Measurements from ENCODE around the gene CDH4.
"Not testable (repeated sequence)": the region's sequence is repeated elsewhere in the genome, so short reads cannot be mapped to it uniquely, and the experiment has no call there.

The CDH4 gene

GRCh38 chr20:61437280-61438206 lies 185.5 kb downstream of the CDH4 start:
- peak in 24 of 56 donors; percentile 4 to 57 (median 32) for DNase-seq

DNA sequence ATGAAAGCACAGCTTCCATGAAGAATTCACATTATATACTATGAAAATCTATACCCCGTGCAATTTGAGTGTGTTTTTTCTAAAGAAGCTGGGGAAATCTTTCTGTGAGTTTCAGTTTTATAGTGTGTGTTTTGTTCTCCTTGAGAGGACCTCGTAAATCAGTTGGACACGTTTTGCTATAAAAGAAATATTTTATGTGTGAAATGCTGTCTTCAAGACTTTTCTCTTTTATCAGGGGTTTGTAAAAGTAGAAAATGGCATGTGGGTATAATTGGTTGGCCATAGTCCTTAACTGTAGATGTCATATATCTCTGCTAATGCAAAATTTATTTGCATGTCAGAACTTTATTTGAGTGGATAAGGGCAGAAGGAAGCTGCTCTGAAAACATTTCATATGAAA lies 186.2 kb downstream of the CDH4 start:
- no peak for DNase-seq

DNA sequence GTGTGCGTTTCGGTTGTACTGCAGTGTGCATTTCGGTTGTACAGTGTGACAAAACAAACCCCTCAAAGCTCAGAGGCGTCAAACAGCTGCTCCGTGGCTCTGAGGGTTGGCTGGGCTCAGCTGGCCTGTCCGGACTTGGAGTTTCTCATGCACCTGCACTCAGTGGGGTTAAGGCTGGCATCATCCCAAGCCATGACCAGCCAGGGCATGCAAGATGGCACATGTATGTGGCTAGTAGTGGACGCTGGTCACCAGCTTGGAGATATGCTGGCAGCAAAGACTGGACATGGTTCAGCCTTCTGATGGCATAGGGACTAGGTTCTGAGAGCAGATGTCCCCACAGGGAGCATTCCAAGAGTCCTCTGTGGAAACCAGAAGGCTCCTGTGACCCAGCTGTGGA lies 187.2 kb downstream of the CDH4 start:
- DNase-seq = no peak

DNA sequence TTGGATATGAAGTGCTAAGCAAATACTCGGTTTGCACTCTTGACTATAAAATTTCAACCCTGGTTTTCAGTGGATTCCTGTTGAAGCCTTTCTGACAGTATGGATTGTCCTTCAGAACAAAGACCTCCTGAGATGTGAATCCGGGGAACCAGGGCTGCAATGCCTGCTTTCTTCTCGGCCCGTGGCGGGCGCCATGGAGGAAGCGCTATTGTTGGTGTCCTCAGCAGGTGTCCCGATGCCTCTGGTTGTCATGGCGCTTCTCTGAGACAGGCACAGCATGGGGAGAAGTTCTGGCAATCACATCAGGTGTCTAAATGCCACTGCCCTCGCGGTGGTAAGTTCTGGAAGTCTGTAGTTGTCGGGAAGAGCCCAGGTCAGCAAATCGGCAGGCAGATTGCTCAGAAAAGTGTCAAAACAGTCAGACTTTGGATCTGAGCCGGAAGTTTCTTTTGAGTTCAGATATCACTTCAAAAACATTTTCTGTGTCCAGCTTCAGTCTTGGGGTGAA lies 188.5 kb downstream of the CDH4 start:
- no peak for DNase-seq

DNA sequence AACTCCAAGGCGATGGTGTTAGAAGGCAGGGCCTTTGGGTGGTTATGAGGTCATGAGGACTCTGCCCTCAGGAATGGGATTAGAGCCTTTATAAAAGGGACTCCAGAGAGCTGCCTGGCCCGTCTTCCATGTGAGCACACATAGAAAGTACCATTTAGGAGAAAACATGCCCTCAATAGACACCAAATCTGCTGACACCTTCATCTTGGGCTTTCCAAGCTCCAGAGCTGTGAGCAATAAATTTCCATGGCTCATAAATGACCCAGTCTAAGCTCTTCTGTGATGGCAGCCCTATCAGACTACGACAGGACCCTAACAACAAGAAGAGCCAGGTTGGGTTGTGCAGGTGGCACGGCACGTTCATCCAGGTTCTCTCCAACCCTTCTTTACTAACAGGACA lies 189.5 kb downstream of the CDH4 start:
- no peak for DNase-seq

DNA sequence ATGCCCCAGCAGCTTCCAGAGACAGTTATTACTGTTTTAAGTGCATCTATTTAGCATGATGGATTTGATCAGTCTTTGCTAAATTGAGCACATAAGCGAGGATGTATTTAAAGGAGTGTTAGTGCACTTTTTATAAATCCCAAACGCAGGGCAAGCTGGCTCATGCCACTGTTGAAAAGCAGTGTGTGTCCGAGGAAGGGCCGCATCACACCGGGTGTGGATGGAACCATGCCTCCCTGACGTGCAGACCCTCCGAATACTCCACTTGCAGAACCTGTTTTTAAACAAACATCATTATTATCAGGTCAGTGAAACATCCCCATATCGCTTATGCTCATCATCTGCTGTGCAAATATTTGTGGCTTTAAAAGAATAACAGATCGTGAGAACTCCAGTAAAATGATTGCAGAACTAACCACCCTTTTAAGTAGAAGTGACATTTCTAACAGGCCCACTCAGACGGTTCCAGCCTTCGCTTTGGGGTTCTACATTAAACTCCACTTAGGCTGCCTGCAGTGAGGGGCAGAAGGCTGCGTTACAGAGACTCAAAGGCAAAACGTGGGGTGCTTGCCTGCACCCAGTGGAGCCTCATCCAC lies 190.1 kb downstream of the CDH4 start:
- no peak for DNase-seq

GRCh38 chr20:61442718-61443117 lies 190.7 kb downstream of the CDH4 start:
- DNase-seq = no peak

DNA sequence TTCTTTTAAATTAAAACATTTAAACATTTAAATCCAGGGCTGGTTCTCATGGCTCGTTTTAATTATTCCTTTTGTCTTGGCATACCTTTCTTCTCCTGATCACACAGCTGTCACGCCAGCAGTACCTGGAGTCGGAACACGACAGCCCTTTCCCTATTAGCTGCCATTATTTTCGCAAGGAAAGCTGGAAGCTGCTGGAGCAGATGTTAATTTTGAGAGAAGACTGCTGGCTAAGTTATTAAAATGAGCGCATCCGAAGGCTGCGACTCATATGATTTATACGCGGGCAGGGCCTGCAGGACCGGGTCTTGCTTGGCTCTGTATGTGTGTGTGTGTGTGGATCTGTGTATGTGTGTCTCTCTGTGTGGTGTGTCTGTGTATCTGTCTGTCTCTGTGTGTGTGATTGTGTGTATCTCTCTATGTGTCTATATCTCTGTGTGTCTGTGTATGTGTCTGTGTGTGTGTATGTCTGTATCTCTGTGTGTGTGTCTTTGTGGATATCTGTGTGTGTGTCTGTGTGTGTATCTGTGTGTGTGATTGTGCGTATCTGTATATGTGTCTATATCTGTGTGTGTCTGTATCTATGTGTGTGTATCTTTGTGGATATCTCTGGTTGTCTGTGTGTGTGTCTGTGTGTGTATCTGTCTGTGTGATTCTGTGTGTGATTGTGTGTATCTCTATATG lies 191.5 kb downstream of the CDH4 start:
- DNase-seq = no peak

GRCh38 chr20:61444637-61445036 lies 192.6 kb downstream of the CDH4 start:
- DNase-seq = no peak

DNA sequence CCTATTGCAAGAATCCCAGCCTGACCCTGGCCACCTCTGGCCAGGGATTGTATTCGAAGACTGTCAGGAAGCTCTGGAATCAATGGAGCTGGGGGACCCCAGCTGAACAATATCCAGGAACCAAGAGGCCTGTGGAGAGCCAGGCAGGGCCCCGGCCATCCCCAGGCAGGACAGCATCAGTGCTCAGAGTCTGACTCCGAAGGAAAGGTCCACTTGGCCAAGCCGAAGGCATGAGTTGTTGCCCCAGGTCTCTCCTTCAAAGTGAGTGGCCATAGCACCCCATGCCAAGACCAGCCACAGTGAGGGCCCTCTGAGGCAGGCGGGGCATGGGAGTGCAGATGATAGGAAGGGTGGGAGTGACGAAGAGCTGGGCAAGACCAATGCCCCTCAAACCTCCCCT lies 193.1 kb downstream of the CDH4 start:
- DNase-seq = no peak

DNA sequence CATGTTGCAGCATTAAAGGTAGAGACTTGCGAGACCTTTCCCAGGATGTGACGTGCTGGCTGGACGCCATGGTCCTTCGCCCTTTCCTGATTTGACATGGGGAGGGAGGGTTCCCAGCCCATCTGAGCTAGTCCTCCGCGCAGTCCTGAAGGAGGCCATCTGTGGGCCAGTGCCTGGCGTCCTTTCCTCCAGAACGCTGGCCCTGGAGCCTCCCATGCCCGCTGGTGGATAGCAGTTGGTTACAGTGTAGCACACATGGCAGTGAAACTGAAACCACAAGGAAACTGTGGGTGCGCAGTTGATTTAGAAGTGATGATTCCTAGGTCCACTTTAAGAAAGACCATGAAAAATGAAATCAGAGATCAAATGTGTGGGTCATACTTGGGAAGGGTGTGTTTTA lies 193.7 kb downstream of the CDH4 start:
- DNase-seq = no peak

DNA sequence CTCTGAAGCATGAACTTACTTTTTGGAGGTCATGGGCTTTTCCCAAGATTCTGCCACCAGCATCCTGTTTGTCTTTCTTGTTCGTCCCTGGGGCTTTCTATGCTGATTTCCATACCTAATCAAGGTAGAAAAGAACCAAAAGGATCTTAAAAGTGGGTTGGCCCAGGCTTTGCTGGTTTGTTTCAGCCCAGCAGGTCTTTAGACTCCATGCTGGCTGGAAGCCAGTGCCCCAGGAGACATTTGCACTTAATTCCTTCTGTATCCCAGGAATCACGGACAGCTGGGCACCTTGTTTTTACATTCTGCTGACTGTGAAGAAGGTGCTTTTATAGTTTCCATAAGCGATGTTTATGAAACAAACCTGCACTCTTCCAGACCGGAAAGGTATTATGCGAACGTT lies 195.9 kb downstream of the CDH4 start:
- no peak for DNase-seq

DNA sequence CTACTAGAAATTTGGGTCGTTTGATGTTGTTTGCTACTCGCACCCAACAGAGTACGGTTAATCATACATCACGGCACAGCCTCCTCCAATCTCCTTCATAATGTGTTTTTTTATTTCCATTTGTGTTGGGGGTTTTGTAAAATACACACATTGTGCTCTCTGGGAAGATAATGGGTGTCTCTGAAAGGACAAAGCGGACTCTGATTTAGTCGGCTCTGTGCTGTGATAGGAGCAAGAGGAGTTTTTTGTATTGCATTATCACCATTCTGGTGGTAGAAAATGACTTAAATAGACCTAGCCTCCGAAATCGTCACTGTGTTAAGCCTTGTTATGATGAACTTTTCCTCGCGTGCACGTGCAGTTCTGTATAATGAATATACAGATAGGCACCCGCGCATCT lies 196.3 kb downstream of the CDH4 start:
- DNase-seq = no peak

DNA sequence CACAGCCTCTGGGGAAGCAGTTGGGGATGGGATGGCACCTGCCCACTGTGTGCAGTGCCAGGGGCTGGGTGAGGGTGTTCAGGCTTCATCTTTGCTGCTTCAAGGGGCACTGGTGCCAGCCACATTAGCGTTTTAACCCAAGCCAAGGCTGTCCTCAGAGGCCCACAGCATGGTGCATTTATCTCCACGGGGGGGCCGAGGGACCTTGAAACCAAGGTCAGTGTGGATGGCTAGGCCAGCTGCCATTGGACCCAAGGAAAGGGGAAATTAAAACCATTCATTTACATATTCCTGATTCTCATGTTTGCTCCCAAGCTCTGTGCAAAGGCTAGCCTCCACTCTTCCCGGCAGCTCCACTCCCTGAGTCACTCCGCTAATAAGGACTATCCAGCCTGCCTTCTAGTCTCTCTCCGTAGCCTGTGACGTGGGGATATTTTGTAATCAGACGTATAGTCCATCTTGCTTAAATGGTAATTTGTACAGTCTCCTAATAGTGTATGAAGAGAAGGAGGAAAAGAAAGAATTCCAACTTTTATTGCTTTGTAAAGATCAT lies 197.1 kb downstream of the CDH4 start:
- peak in 2 of 56 donors; percentile 20 to 23 for DNase-seq

GRCh38 chr20:61449916-61450315 lies 197.9 kb downstream of the CDH4 start:
- DNase-seq = no peak

GRCh38 chr20:61450549-61450948 lies 198.5 kb downstream of the CDH4 start:
- DNase-seq = no peak

- DNase-seq = no peak
Measured at GRCh38 chr20:61451009-61451408, 198.9 kb downstream of the CDH4 start.

DNA sequence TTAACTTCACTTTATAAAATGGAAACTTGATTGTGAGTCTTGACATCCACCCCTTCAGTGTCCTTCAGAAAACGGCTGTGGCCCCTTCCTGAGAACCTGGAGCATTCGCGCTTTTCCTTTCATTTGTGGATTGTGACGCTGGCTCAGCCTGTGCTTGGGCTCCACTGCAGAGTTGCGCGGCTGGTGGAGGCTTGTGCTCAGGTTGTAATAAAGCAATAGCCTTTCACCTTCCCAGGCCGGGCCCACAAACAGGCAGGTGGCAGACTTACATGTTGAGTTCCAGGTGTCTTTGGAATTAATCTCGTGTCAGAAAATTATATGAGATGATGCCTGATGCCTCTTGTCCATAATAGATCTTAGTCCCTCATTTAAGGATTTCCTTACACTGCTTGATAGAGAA lies 199.9 kb downstream of the CDH4 start:
- DNase-seq = no peak

- DNase-seq = no peak
Measured at GRCh38 chr20:61453219-61453618, 201.2 kb downstream of the CDH4 start.

GRCh38 chr20:61453623-61454022 lies 201.6 kb downstream of the CDH4 start:
- DNase-seq = not testable (repeated sequence)

DNA sequence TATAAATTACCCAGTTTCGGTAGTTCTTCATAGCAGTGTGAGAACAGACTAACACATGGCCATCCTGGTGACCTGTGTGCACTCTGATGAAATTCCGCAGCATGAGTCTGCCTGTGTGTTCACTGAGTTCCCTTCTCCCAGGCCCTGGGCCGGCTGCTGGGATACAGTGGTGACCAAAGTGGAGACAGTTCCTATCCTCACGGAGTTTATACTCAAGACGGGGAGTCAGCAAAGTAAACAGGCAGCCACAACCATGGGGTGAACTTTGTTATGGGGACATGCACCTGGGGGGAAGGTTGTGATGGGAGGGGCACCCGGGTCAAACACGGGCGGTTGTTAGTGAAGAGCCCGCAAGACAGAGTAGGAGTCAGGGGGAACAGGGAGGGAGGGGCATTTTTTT lies 202.0 kb downstream of the CDH4 start:
- no peak for DNase-seq
